Measurements from ENCODE around the gene ASB10. TPM values are rescaled to one million over a fixed set of nuclear protein-coding genes. Genes with fewer than 3 reads are reported as not detected.
A peak's percentile ranks its signal among the peaks of the same experiment; 100 is the strongest.

ASB10 gene
- total and polyA plus RNA-seq, 2 of the 13 experiments (the other 11 are each of a cell fraction or from before 2014, with no cell fraction given) = not detected

- Histone ChIP-seq H4K20me1 (ENCODE audit: insufficient read depth, low read length) (no peaks in the 10 kb centered on the region), H3K4me1 (ENCODE audit: insufficient read depth, low read length) (no peaks in the 10 kb centered on the region), H2AFZ (ENCODE audit: low read length) (no peak overlapping the region), H3K27me3 (ENCODE audit: control insufficient read depth in 1 of 2, insufficient read depth in 2 of 2, low read length in 2 of 2) (peaks cover 9 to 71% of the 10 kb centered on the region in 2 experiments), H3K27ac (ENCODE audit: extremely low read length, insufficient read depth, low read length) (no peak overlapping the region), H3K9me3 (ENCODE audit: low read length) (no peaks in the 10 kb centered on the region), H3K9ac (ENCODE audit: insufficient read depth, low read depth, low read length) (no peak overlapping the region), H3K4me2 (ENCODE audit: low read depth, low read length) (peak overlapping the region; percentile 66), H3K36me3 (replicated peaks in 1 of 2; ENCODE audit: control insufficient read depth in 1 of 2, insufficient read depth in 2 of 2, low read length in 2 of 2) (no peaks in the 10 kb centered on the region), H3K79me2 (ENCODE audit: insufficient read depth, low read length) (no peaks in the 10 kb centered on the region), H3K4me3 (replicated peaks in 1 of 3; ENCODE audit: insufficient read depth in 1 of 3, low read depth in 2 of 3, low read length in 3 of 3) (peak overlapping the region in 2 of 3 experiments; percentile 47 to 71; a peak in 2 of 6 replicates)
- TF ChIP-seq THAP7 (CRISPR knock-in tag; IDR thresholded peaks at IDR 0.05) = no peak
- TF ChIP-seq ZBTB49 (CRISPR knock-in tag; IDR thresholded peaks at IDR 0.05; ENCODE audit: borderline replicate concordance) = no peak
- no peak for TF ChIP-seq ZNF639 (CRISPR knock-in tag; conservative IDR thresholded peaks at IDR 0.05)
- TF ChIP-seq SIN3B (IDR thresholded peaks at IDR 0.05; ENCODE audit: low read length) = no peak
- peak; percentile 84 for TF ChIP-seq EZH2 (conservative IDR thresholded peaks at IDR 0.05; ENCODE audit: low read depth, low read length)
- no peak for TF ChIP-seq ZNF335 (CRISPR knock-in tag; IDR thresholded peaks at IDR 0.05)
- no peak for TF ChIP-seq PAXIP1 (CRISPR knock-in tag; conservative IDR thresholded peaks at IDR 0.05)
- no peak for TF ChIP-seq SOX6 (IDR thresholded peaks at IDR 0.05)
- no peak for TF ChIP-seq SOX6 (CRISPR knock-in tag; IDR thresholded peaks at IDR 0.05)
- no peak for TF ChIP-seq ZNF850 (CRISPR knock-in tag; conservative IDR thresholded peaks at IDR 0.05)
- BruUV-seq (replicated peaks) = no TSS peak
- no peak for DNase-seq (ENCODE audit: low spot score)
- ChIA-PET POLR2A (no interaction called here), CTCF (ENCODE audit: low intra/inter-chr PET ratio, low total read pairs) (no interaction called here)
- 37% methylated on average over 10 of the region's 31 CpGs for WGBS (ENCODE audit: low lambda C conversion rate)
- intact Hi-C loops (cut with micrococcal nuclease; ENCODE audit: unreplicated experiment) = no loop called here
- ATAC-seq = no peak; the same call in 2 of the 3 replicates
- in situ Hi-C loops (cut with HindIII; ENCODE audit: extremely low pct_ligation_motif_present, low pct_unique_long_range_greater_than_20kb) = no loop called here
- FAIRE-seq = no peak
Observed at GRCh38 chr7:151166629-151167196, 20.3 kb downstream of the ASB10 start.
